GM23248 (cell line): ENCODE data around the gene DAO. TPM values are rescaled to one million over a fixed set of nuclear protein-coding genes. Genes with fewer than 3 reads are reported as not detected.

Experiments used
- DNase-seq: peaks from one replicate; pipeline ENCODE4 v3.0.0-alpha.2; 2015
- H2AFZ ChIP-seq: fragments of 200-600 bp; sonication (generic); 2 replicates; pipeline ENCODE4 v1.6.1; 2016; ENCODE audit warnings: antibody characterized with exemption
- H3F3A ChIP-seq: fragments of 200-600 bp; sonication (generic); 2 replicates; pipeline ENCODE4 v1.6.1; 2016; ENCODE audit warnings: mild to moderate bottlenecking, antibody characterized with exemption, mixed run types; ENCODE audit not compliant: insufficient read depth
- H3K27ac ChIP-seq: fragments of 200-600 bp; sonication (generic); 2 replicates; pipeline ENCODE4 v1.5.1; 2016; ENCODE audit warnings: mild to moderate bottlenecking
- H3K27me3 ChIP-seq: fragments of 200-600 bp; sonication (generic); replicated peaks from 2 replicates; pipeline ENCODE4 v1.6.1; 2016; ENCODE audit warnings: mild to moderate bottlenecking; ENCODE audit not compliant: insufficient read depth
- H3K36me3 ChIP-seq: fragments of 200-600 bp; sonication (generic); 2 replicates; pipeline ENCODE4 v1.6.1; 2016; ENCODE audit warnings: low read depth, mild to moderate bottlenecking
- H3K4me1 ChIP-seq: fragments of 200-600 bp; sonication (generic); 2 replicates; pipeline ENCODE4 v1.6.1; 2016; ENCODE audit warnings: mild to moderate bottlenecking; ENCODE audit not compliant: insufficient read depth
- H3K4me2 ChIP-seq: fragments of 200-600 bp; sonication (generic); one replicate; pipeline ENCODE4 v1.6.1; 2016; ENCODE audit warnings: mild to moderate bottlenecking; ENCODE audit not compliant: unreplicated experiment
- H3K4me3 ChIP-seq: fragments of 200-600 bp; sonication (generic); 2 replicates; pipeline ENCODE4 v1.5.1; 2016; ENCODE audit warnings: mild to moderate bottlenecking
- H3K79me2 ChIP-seq: fragments of 200-600 bp; sonication (generic); 2 replicates; pipeline ENCODE4 v1.6.1; 2016; ENCODE audit warnings: mild to moderate bottlenecking; ENCODE audit not compliant: insufficient read depth
- H3K9ac ChIP-seq: fragments of 200-600 bp; sonication (generic); 2 replicates; pipeline ENCODE4 v1.6.1; 2016; ENCODE audit warnings: mild to moderate bottlenecking
- H3K9me2 ChIP-seq: fragments of 200-600 bp; sonication (generic); 2 replicates; pipeline ENCODE4 v1.6.1; 2016; ENCODE audit warnings: mixed run types, mild to moderate bottlenecking, moderate library complexity; ENCODE audit not compliant: insufficient read depth
- H3K9me3 ChIP-seq: fragments of 200-600 bp; sonication (generic); one replicate; pipeline ENCODE4 v1.6.1; 2017; ENCODE audit warnings: low read depth
- H4K20me1 ChIP-seq: fragments of 200-600 bp; sonication (generic); 2 replicates; pipeline ENCODE4 v1.6.0; 2016; ENCODE audit not compliant: insufficient read depth
- EZH2 ChIP-seq: fragments of 200-600 bp; sonication (generic); IDR thresholded peaks from 2 replicates; pipeline ENCODE4 v1.6.1; 2018; ENCODE audit warnings: antibody characterized with exemption, mild to moderate bottlenecking; ENCODE audit not compliant: insufficient read depth, poor library complexity, severe bottlenecking
- EZH2phosphoT487 ChIP-seq: fragments of 200-600 bp; sonication (generic); IDR thresholded peaks from 2 replicates; pipeline ENCODE4 v1.6.1; 2018; ENCODE audit warnings: antibody characterized with exemption, moderate library complexity, mild to moderate bottlenecking, low read depth; ENCODE audit not compliant: insufficient read depth
- WGBS, 2 experiments: methylation state at CpG; one replicate each; pipeline ENCODE4 v1.1.6; 2015 to 2017; ENCODE audit warnings: low lambda C conversion rate in 2 of 2, low coverage in 1 of 2; ENCODE audit errors: missing lambda C conversion rate in 2 of 2; 5-methylcytosine and 5-hydroxymethylcytosine counted together
- in situ Hi-C: fragments of 300-500 bp; cut with MboI; formaldehyde crosslinking; loops from 2 replicates; pipeline ENCODE4 v1.15.0; 2020
- polyA plus RNA-seq: library from polyadenylated mRNA; unstranded; fragments of >200 nt; fragmentation: Nextera tagmentation; extraction: Ambion mirVana; gene quantifications from 2 replicates; pipeline ENCODE4 v1.2.1, GENCODE V29; 2016
- total RNA-seq: library from RNA; depleted of rRNA; stranded (reverse); fragments of >200 nt; shearing (Covaris generic); gene quantifications from 2 replicates; pipeline ENCODE4 v1.2.3, GENCODE V29; 2014

Gene DAO
- total and polyA plus RNA-seq, 2 experiments from 2014 or later: not detected

GRCh38 chr12:108918960-108919642 lies 39.2 kb downstream of the DAO start:
- Histone ChIP-seq H3K4me3 (no peak overlapping the region), H3F3A (no peaks in the 10 kb centered on the region), H3K79me2 (no peaks in the 10 kb centered on the region), H3K27me3 (no peaks in the 10 kb centered on the region), H3K4me2 (no peak overlapping the region), H3K9me3 (no peaks in the 10 kb centered on the region), H4K20me1 (no peaks in the 10 kb centered on the region), H2AFZ (no peak overlapping the region), H3K4me1 (no peaks in the 10 kb centered on the region), H3K9me2 (no peaks in the 10 kb centered on the region), H3K9ac (no peak overlapping the region), H3K36me3 (no peaks in the 10 kb centered on the region), H3K27ac (no peak overlapping the region)
- TF ChIP-seq EZH2 (no peak), EZH2phosphoT487 (no peak)
- DNase-seq: no peak
- WGBS, 2 experiments: 60 to 70% methylated on average over 2 to 3 of the region's 3 CpGs
- in situ Hi-C loops: no loop called here

- WGBS, 2 experiments: 25 to 26% methylated on average over 3 of the region's 3 CpGs
- in situ Hi-C loops: no loop called here
- no peaks in the 10 kb centered on the region for H3K4me1 ChIP-seq
These were observed 42.1 kb downstream of the DAO start for GRCh38 chr12:108921946-108922345.

GRCh38 chr12:108922918-108923317 lies 43.0 kb downstream of the DAO start:
- Histone ChIP-seq H3K36me3 (no peaks in the 10 kb centered on the region), H3K79me2 (no peaks in the 10 kb centered on the region), H3K27ac (no peak overlapping the region), H3K9me2 (no peaks in the 10 kb centered on the region), H3K9ac (no peak overlapping the region), H2AFZ (no peak overlapping the region), H3K4me2 (no peak overlapping the region), H3K4me3 (no peak overlapping the region), H4K20me1 (no peaks in the 10 kb centered on the region), H3F3A (no peaks in the 10 kb centered on the region), H3K27me3 (no peaks in the 10 kb centered on the region), H3K4me1 (no peaks in the 10 kb centered on the region), H3K9me3 (no peaks in the 10 kb centered on the region)
- no peak for DNase-seq
- no peak for TF ChIP-seq EZH2
- TF ChIP-seq EZH2phosphoT487: no peak
- 52 to 57% methylated on average over 3 of the region's 3 CpGs for WGBS, 2 experiments
- in situ Hi-C loops: no loop called here

More at GRCh38 chr12:108921946-108922345, 42.1 kb downstream of the DAO start:
- no peaks in the 10 kb centered on the region for H3K79me2 ChIP-seq
- TF ChIP-seq EZH2phosphoT487 (no peak), EZH2 (no peak)
- no peak overlapping the region for H2AFZ ChIP-seq
- no peaks in the 10 kb centered on the region for H3K9me3 ChIP-seq
- no peaks in the 10 kb centered on the region for H3F3A ChIP-seq
- no peak overlapping the region for H3K9ac ChIP-seq
- H3K4me3 ChIP-seq: no peak overlapping the region
- no peaks in the 10 kb centered on the region for H3K36me3 ChIP-seq
- no peak for DNase-seq
- H3K27me3 ChIP-seq: no peaks in the 10 kb centered on the region
- H3K4me2 ChIP-seq: no peak overlapping the region
- no peak overlapping the region for H3K27ac ChIP-seq
- H4K20me1 ChIP-seq: no peaks in the 10 kb centered on the region
- H3K9me2 ChIP-seq: no peaks in the 10 kb centered on the region

GRCh38 chr12:108928695-108929094 lies 48.8 kb downstream of the DAO start:
- no peak overlapping the region for H3K4me3 ChIP-seq
- H3K27me3 ChIP-seq: peaks cover 4% of the 10 kb centered on the region; the same call in 1 of the 2 replicates
- no peaks in the 10 kb centered on the region for H3K9me2 ChIP-seq
- H2AFZ ChIP-seq: no peak overlapping the region
- TF ChIP-seq EZH2 (no peak), EZH2phosphoT487 (no peak)
- no peaks in the 10 kb centered on the region for H3K36me3 ChIP-seq
- no peak overlapping the region for H3K4me2 ChIP-seq
- no peaks in the 10 kb centered on the region for H4K20me1 ChIP-seq
- no peaks in the 10 kb centered on the region for H3K9me3 ChIP-seq
- 56 to 57% methylated on average over 8 of the region's 8 CpGs for WGBS, 2 experiments
- H3K4me1 ChIP-seq: no peaks in the 10 kb centered on the region
- DNase-seq: no peak
- no peaks in the 10 kb centered on the region for H3F3A ChIP-seq
- H3K9ac ChIP-seq: no peak overlapping the region
- H3K79me2 ChIP-seq: no peaks in the 10 kb centered on the region
- in situ Hi-C loops: no loop called here
- H3K27ac ChIP-seq: no peak overlapping the region
